ENCODE results near the gene ADORA1.

DNA sequence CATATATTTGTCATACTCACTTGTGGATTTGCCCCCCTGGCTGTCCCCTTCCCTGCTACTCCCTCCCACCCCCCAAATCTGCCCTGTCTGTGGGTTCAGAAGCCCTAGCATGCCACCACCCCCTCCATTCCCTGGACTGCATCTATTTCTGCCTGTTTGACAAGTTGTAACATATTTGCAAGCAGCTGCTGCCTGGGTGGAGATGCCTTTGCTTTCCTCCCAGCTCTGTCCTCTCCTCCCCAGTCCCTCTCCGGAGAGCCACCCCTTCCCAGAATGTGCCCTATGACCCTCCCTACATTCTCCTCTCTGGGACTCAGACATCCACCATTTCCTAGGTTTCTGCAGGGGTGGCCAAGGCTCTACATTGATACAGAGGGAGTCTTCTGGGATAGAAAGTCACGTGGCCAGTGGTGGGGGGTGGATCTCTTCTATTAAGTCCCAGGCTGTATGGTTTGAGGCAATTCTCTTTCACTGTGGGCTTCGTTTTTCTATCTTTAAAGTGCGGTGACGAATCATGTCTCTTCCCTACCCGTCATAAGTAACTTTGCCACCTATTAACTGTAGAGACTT lies 35.7 kb upstream of the ADORA1 start:
- TF ChIP-seq CTCF (IDR thresholded peaks at IDR 0.05) (no peak), POLR2A (IDR thresholded peaks at IDR 0.05) (no peak)

All from esophagus squamous epithelium (tissue), 4 donors.